ENCODE data around the gene LYAR. TPM values are rescaled to one million over a fixed set of nuclear protein-coding genes. Genes with fewer than 3 reads are reported as not detected.
"Not testable (repeated sequence)": the region's sequence is repeated elsewhere in the genome, so short reads cannot be mapped to it uniquely, and the experiment has no call there.

The LYAR gene
- total RNA-seq, 4 donors from 2014 or later = 4.5 to 13.0 (median 10.4) TPM

GRCh38 chr4:4259484-4260100 is 30.4 kb downstream of the LYAR start:
- intact Hi-C loops (cut with DNase I) = loop anchor here (10.0 kb wide), 1 partner anchor 75 kb away; no protein-coding TSS in a partner anchor
- Histone ChIP-seq H3K27me3 (no peaks in the 10 kb centered on the region), H3K4me1 (no peaks in the 10 kb centered on the region), H3K4me3 (replicated peaks in 1 of 3) (no peak overlapping the region), H3K9me3 (no peaks in the 10 kb centered on the region), H3K36me3 (no peaks in the 10 kb centered on the region), H3K27ac (no peak overlapping the region)
- DNase-seq = no peak
- no peak for TF ChIP-seq POLR2A (IDR thresholded peaks at IDR 0.05)
- TF ChIP-seq, protein P1, sequence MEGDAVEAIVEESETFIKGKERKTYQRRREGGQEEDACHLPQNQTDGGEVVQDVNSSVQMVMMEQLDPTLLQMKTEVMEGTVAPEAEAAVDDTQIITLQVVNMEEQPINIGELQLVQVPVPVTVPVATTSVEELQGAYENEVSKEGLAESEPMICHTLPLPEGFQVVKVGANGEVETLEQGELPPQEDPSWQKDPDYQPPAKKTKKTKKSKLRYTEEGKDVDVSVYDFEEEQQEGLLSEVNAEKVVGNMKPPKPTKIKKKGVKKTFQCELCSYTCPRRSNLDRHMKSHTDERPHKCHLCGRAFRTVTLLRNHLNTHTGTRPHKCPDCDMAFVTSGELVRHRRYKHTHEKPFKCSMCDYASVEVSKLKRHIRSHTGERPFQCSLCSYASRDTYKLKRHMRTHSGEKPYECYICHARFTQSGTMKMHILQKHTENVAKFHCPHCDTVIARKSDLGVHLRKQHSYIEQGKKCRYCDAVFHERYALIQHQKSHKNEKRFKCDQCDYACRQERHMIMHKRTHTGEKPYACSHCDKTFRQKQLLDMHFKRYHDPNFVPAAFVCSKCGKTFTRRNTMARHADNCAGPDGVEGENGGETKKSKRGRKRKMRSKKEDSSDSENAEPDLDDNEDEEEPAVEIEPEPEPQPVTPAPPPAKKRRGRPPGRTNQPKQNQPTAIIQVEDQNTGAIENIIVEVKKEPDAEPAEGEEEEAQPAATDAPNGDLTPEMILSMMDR (IDR thresholded peaks at IDR 0.05) = no peak
- 47 to 48% methylated on average over 9 of the region's 9 CpGs for WGBS, 2 donors

- not testable (repeated sequence) for H3K4me3 ChIP-seq (replicated peaks in 1 of 3); H3K27ac ChIP-seq; DNase-seq; H3K4me1 ChIP-seq; H3K9me3 ChIP-seq; H3K27me3 ChIP-seq; H3K36me3 ChIP-seq
- intact Hi-C loops (cut with DNase I) = loop anchor here (10.0 kb wide), 1 partner anchor 77 kb away; no protein-coding TSS in a partner anchor
- 58 to 98% methylated on average over 3 of the region's 3 CpGs for WGBS, 2 donors
These were observed 32.2 kb downstream of the LYAR start for GRCh38 chr4:4257705-4258104.

DNA sequence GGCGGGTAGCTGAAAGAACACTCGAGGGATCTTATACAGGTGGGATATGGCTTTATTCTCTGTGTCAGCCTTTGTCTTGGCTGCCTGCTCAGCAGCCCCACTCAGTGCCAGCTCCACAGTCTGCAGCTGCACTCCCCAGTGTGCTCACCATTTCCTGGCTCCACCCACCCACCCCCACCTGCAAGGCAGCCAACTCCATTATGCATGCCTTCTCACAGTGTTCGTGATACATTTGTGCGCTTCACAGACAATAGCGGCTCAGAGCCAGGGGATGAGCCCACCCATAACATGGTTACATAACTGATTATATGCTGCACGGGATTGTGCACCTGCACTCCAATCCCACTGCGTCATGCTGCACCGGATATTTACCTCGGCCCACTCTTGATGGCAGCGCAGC is 33.2 kb downstream of the LYAR start:
- DNase-seq = no peak
- WGBS, 2 donors = 71 to 76% methylated on average over 10 of the region's 10 CpGs
- Histone ChIP-seq H3K36me3 (no peaks in the 10 kb centered on the region), H3K4me1 (no peaks in the 10 kb centered on the region), H3K9me3 (no peaks in the 10 kb centered on the region), H3K4me3 (replicated peaks in 1 of 3) (no peak overlapping the region), H3K27me3 (no peaks in the 10 kb centered on the region), H3K27ac (no peak overlapping the region)
- intact Hi-C loops (cut with DNase I) = loop anchor here (10.0 kb wide), 1 partner anchor 78 kb away; no protein-coding TSS in a partner anchor
- no peak for TF ChIP-seq POLR2A (IDR thresholded peaks at IDR 0.05)
- TF ChIP-seq, protein P1 (IDR thresholded peaks at IDR 0.05) = no peak

- TF ChIP-seq, protein P1 (IDR thresholded peaks at IDR 0.05) = no peak
- TF ChIP-seq POLR2A (IDR thresholded peaks at IDR 0.05) = no peak
- intact Hi-C loops (cut with DNase I) = loop anchor here (10.0 kb wide), 1 partner anchor 80 kb away; no protein-coding TSS in a partner anchor
- WGBS, 2 donors = 64 to 74% methylated on average over 6 of the region's 6 CpGs
These were observed 35.3 kb downstream of the LYAR start for GRCh38 chr4:4254666-4255065.

GRCh38 chr4:4254199-4254598 is 35.8 kb downstream of the LYAR start:
- WGBS, 2 donors = 76 to 84% methylated on average over 11 of the region's 11 CpGs
- no peak for DNase-seq
- H3K4me1 ChIP-seq = no peaks in the 10 kb centered on the region
- no peak overlapping the region for H3K4me3 ChIP-seq (replicated peaks in 1 of 3)
- TF ChIP-seq POLR2A (IDR thresholded peaks at IDR 0.05) = no peak
- TF ChIP-seq, protein P1 (IDR thresholded peaks at IDR 0.05) = no peak
- H3K9me3 ChIP-seq = no peaks in the 10 kb centered on the region
- no peaks in the 10 kb centered on the region for H3K27me3 ChIP-seq
- no peaks in the 10 kb centered on the region for H3K36me3 ChIP-seq
- intact Hi-C loops (cut with DNase I) = loop anchor here (10.0 kb wide), 1 partner anchor 81 kb away; no protein-coding TSS in a partner anchor
- no peak overlapping the region for H3K27ac ChIP-seq

More at GRCh38 chr4:4254666-4255065, 35.3 kb downstream of the LYAR start:
- Histone ChIP-seq H3K9me3 (no peaks in the 10 kb centered on the region), H3K4me3 (replicated peaks in 1 of 3) (no peak overlapping the region), H3K36me3 (no peaks in the 10 kb centered on the region), H3K27me3 (no peaks in the 10 kb centered on the region), H3K4me1 (no peaks in the 10 kb centered on the region), H3K27ac (no peak overlapping the region)
- DNase-seq = no peak

Measured in thyroid gland (tissue), 4 donors.